Stimulated activated CD4-positive, alpha-beta T cell treated with anti-CD3 and anti-CD28 coated beads, Interleukin-15, amount 100 ng/mL, for 24 hours (primary cell): Measurements from ENCODE around the gene DUSP22.

Source experiments
- DNase-seq: peaks from one replicate; pipeline ENCODE4 v3.0.0-alpha.2; 2020

DUSP22 gene

GRCh38 chr6:311679-312220 lies 19.5 kb downstream of the DUSP22 start:
- no peak for DNase-seq

GRCh38 chr6:313087-313486 lies 20.8 kb downstream of the DUSP22 start:
- no peak for DNase-seq

GRCh38 chr6:313917-314316 lies 21.6 kb downstream of the DUSP22 start:
- no peak for DNase-seq

- DNase-seq = no peak
These were observed 22.1 kb downstream of the DUSP22 start for GRCh38 chr6:314377-314776.

- no peak for DNase-seq
These were observed 22.9 kb downstream of the DUSP22 start for GRCh38 chr6:315226-315625.

GRCh38 chr6:315921-316752 lies 23.9 kb downstream of the DUSP22 start:
- no peak for DNase-seq

DNA sequence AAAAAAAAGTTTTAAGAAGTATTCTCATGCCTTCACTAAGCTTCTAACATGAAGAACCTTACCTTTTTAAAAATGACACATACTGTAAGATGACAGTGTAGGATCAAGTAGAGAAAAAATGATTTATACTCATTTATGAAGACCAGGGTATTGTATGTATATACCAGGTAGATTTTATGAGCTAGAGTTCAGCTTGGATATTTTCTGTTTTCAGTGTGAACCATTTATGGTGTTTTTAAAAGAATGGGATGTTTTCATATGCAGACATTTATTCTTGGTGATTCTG lies 24.4 kb downstream of the DUSP22 start:
- DNase-seq = no peak

DNA sequence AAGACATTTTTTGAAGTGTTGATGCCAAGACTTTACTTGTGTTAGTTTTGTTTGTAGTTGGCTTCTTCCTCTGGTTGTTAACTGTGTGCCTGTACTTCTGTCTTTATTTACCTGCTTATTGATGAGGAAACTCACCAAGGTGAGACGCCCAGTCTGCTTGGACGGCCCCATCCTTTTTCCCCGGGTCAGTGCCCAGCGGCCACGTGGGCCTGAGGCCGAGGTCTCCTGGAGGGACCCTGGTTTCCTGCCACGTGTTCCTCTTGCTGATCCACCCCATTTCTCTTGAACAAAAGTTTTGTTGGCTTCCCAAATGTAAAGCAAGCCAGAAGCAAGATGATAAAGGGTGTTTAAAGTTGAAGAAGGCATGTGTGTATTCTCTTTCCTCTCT lies 24.8 kb downstream of the DUSP22 start:
- DNase-seq = no peak

- no peak for DNase-seq
These were observed 25.3 kb downstream of the DUSP22 start for GRCh38 chr6:317448-318144.

DNA sequence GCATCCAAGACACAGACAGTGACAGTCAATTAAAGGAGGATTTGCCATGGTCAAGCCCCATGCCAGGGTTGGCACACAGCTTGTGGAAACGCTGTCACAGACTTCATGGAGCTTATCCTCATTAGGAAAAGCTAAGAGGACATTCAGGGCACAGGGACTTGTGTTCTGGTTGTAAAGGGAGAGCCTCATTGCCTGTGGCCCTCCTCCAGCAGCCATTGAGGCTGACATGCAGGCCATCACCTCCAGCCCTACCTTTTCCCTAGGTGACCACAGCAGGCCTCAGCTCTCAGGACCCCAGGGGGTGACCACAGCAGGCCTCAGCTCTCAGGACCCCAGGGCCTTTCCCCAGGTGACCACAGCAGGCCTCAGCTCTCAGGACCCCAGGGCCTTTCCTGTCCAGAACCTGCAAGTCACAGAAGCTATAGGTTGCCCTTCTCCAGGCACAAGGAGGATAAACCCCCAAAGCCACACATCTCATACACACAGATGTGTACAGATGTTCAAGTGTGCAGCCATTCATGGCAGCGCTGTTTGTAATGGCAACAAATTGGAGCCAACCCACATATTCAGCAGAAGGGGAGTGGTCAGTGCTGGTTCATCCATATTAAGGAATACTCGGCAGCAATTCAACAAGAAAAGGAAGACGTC lies 26.1 kb downstream of the DUSP22 start:
- no peak for DNase-seq

DNA sequence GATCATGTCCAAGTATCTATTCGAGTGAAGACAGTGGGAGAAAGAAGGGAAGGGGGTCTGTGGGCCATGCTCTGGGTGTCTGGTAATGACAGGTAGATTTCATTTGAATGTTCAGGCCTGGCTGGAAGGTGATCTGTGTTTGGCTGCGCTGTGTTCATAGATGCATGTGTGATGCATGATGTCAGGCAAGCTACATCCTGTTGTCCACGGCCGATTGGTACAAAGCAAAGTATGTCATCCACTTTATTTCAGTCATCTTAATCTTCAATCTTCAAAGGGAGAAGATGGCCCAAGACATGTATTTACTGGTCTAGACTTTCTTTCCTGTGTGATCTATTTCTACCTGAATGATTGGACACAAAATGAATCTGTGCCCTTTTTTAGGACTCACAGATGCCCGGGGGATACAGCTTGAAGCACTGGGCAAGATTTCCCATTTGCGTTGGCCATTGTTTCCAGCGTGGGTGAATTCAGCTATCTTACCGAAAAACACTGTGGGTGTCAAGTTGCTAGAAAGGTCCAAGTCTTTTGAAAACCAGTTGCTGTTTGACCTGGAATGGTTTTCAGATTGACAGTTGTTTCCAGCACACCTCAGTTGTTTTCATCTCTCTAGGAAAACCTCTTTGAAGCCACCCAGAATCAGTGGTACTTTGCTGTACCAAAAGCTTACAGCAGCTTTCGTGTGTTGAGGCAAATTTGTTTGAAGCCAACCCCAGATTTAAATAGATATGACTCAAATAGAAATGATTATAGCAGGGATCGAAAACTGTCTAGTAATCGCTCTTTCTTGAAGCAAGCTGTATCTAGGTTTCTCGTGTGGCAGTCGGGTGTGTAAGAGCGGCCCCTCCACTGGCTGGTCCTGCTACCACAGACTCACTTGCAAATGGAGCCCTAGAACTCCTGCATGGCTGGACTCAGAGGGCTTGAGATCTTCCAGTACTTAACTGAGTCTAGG lies 27.2 kb downstream of the DUSP22 start:
- peak; percentile 33 for DNase-seq

DNA sequence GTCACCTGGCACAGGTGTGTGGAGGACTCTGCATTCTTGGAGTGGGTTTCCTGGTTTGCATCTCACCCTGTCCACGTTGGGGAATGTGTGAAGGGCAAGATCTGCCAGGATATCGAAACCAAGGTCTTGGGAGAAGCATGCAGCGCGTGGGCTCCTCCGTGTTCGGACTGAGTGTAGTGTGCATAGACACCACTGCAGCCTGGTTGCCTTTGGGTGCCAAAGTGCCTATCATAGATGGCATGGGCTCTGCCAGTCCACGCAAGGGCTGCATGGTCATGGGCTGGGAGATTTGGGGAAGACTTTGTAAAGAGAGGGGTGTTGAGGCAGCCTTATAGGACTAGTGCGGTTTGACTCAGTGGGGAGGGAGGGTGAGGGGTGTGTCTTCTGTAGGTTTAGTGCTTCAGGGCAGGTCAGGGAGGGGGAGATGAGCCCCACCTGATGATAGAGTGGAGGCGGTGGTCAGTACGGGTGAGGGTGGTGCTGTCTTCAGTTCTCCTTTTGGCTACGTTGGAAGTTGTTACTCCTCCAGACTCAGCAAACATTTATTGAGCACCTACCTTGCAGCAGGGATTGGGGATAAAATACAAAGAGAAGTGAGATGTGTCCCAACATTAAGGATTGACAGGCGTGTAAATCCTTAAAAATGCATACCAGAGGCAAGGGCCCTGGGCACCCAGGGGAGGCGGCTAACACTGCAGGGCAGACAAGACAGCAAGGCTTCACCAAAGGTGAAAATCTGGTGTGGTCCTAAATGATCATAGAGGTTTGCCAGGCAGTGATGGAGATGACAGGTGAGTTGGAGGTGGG lies 28.3 kb downstream of the DUSP22 start:
- DNase-seq = no peak

DNA sequence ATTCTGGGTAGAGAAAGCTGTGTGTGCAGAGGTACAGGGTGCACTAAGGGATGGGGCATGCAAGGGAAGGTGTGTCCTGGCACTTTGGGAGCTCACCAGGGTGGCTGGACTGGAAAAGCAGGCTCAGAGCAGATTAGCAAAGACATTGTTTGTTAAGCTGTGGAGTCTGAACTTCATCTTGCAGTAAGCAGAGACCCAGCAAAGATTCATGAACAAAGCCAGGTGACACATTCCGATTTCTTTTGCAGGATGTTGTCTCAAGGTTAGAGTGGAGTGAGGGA lies 28.8 kb downstream of the DUSP22 start:
- DNase-seq = no peak

DNA sequence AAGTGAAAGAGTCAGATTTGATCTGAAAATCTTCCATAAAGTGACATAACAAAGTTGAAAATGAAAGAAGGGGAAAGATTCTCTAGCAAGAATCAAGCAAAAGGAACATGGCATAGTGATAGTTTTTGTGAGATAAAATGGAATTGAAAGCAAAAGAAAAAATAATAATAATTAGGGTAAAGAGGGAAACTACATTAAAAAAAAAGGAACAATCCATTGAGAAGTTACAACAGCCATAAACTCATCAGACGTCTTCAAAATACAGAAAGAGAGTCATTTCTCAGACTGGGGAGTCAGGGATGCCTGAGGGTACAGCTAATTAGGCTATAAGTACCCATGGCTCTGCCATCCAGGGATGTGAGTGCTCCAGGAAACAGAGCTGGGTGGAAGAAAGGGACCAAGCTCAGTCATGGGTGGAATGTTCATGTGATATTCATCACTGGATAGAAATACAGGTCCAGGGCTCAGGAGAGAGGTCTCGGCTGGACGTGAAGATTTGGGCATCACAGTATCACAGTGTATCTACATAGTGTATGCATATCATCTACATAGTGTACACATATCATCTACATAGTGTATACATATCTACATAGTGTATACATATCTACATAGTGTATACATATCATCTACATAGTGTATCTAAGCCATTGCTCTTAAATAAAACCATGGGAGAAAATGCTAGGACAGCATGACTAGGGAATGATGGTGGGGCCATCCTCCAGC lies 29.4 kb downstream of the DUSP22 start:
- DNase-seq = no peak

GRCh38 chr6:322259-322930 lies 30.1 kb downstream of the DUSP22 start:
- no peak for DNase-seq

GRCh38 chr6:322940-323729 lies 30.8 kb downstream of the DUSP22 start:
- DNase-seq = no peak

GRCh38 chr6:323730-324088 lies 31.4 kb downstream of the DUSP22 start:
- DNase-seq = no peak

DNA sequence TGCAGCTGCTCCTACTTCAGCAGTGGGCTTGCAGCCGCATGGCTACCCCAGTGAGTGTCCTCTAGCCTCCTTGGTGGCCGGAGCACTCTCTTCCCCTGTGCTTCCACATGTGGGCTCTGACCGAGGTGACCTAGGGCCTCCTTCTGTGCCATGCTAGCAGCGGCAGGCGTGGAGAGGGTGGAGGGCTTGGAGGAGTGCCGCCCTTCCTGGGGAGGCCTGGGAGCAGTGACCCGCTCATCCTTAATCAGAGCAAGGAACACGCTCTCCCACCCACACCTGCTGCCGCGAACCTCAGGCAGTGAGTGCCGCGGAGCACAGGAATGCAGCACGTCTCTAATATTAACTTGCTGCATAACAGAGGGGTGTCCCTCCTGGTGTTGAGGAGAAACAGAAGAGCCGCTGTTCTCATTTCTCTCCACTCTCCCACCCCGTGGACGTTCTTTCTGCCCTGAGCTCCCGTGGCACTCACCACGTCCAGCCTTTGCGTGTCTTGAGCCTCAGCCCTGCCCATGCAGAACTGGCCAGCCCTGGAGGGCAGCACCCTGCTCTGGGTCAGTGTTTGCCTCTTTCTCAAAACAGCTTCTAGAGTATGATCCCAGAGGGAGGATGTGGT lies 31.9 kb downstream of the DUSP22 start:
- DNase-seq = no peak

- no peak for DNase-seq
These were observed 32.4 kb downstream of the DUSP22 start for GRCh38 chr6:324729-325125.
